ENCODE results near the gene PSMB9.
A peak's percentile ranks its signal among the peaks of the same experiment; 100 is the strongest.
"Not testable (repeated sequence)": the region's sequence is repeated elsewhere in the genome, so short reads cannot be mapped to it uniquely, and the experiment has no call there.

The PSMB9 gene

DNA sequence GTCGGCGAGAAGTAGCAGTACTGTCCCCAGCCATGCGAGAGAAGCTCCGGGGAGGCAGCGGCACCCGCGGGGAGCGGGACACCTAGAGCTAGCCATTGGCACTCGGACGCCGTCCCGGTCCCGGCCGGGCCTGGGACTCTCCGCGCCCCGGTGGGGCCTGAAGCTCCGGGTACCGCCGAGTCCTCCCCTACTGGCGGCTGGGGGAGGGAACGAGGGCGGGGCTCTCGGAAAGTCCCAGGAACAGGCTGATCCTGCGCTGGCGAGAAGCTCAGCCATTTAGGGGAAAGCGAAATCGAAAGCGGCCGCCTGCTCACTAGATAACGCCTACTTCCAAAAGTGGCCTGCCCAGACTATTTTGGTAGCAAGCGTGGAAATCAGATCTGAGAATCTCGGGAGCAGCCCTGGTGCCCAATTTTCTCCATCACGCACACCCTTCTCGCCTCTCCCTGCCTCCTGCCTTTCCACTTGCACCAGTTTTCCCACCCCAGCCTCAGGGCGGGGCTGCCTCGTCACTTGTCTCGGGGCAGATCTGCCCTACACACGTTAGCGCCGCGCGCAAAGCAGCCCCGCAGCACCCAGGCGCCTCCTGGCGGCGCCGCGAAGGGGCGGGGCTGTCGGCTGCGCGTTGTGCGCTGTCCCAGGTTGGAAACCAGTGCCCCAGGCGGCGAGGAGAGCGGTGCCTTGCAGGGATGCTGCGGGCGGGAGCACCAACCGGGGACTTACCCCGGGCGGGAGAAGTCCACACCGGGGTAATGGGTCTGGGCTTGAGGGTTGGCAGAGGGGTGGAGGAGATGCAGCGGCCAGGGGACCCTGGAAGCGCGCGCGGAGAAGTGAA, at the start of gene PSMB9, which contains the start of gene TAP1:
Gene PSMB9 (plus strand): TSS at position 652 of the 835 bp plus-strand sequence. CDS start 38 bp downstream, at position 690.
Gene TAP1 (minus strand): TSS at position 164 of the 835 bp plus-strand sequence. CDS start 68 bp downstream, at position 96.
- DNase-seq: peak; percentile 92 to 99 (median 96)

DNA sequence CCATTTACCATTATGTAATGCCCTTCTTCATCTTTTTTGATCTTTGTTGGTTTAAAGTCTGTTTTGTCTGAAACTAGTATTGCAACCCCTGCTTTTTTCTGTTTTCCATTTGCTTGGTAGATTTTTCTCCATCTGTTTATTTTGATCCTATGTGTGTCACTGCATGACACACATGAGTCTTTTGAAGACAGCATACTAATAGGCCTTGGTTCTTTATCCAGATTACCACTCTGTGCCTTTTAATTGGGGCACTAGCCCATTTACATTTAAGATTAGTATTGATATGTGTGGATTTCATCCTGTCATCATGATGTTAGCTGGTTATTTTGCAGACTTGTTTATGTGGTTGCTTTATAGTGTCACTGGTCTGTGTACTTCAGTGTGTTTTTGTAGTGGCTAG, 48.6 kb upstream of the PSMB9 start:
- not testable (repeated sequence) for DNase-seq

DNA sequence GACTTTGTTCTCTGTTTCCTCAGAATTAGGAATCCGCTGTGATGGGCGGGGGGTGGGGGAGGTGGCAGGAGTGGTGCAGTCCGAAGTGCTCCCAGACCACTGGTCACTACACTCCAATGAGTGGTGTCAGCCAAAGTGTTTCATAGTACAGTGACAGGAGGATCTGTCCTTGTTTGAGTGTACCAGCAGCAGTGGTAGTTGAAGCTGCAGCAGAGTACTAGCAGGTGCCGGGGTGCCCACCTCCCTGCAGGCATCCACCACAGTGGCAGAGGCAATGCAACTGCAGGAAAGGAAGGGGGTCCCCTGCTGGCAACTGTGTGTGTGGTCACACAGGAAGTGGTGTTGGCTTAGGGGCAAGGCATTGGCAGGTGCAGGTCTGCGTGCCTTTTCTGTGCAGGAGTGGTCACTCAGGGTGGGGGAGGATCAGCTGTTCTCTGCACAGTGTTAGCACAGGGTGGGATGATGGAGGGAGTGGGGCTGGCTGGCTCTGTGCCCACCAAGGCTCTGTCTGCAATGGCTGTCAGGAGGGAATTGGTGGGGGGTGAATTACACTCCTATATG, 46.9 kb upstream of the PSMB9 start:
- DNase-seq: no peak

DNA sequence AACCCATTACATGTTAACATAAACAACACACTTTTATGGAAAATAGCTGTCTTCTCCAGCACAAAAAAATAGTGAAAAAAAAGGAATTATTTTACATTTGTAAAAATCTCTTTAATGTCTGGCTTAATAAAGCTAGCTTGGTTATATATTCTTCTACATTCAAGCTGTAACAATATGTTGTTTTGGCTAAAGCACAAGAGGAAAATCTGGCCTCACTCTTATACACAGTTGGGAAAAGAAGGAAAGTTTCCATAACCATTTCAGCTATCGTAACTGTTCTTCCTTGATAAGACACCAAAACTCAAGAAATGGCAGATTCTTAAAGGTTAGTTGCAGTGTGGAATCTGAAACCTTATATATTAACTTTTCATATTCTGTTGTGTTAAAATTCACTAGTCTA, 44.8 kb upstream of the PSMB9 start:
- DNase-seq: no peak

DNA sequence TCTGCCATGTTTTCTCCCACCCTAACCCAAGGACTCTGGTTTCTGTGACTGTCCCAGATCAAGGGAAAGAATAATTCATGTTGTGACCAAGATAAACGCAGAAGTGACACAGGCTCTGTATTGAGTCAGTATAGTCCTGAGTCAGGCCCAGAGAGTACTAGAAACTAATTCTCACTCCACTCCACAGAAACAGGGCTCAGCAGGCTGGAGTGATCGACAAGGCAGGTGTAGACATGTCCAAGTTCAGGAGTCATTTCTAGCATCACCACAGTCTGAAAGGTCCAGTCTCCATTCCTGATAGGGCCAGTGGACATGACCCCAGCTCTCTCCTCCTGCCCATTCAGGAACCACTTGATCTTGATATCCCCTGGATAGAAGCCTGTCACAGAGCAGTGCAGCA, 39.8 kb upstream of the PSMB9 start:
- no peak for DNase-seq

DNA sequence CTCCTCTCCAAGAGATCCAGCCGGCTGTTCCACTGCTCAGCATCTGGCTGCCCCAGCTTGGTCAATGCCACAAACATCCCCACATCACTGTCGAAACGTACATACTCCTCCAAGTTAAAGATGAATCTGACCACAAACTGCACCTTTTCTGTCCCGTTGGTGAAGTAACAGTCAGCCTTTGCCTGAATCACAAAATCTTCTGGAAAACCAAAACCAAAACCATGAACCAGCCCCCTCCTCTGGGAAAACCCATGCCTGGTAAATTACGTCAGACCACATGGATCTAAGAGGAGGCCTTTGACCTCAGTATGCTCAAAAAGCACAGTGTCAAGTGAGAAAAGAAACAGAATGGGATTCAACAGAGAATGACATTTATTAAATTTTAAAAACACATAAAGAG, 38.9 kb upstream of the PSMB9 start:
- no peak for DNase-seq

DNA sequence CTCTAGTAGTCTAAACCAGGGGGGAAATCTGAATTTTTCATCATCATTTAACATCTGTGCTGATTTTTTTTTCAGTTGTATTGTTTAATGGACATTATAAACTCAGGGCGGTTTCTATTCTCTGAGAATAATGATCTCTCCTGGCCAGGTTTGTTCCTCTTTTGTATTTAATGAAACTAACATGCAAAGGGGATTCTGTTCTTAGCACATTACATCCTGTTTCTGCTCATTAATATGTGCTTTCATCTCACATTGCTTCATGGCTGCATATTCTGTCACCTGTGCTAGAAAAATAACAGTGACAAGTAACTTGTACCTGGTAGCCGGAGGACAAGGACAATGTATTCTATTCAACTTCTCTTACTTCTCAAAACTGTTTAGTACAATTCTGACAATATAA, 38.0 kb upstream of the PSMB9 start:
- no peak for DNase-seq

DNA sequence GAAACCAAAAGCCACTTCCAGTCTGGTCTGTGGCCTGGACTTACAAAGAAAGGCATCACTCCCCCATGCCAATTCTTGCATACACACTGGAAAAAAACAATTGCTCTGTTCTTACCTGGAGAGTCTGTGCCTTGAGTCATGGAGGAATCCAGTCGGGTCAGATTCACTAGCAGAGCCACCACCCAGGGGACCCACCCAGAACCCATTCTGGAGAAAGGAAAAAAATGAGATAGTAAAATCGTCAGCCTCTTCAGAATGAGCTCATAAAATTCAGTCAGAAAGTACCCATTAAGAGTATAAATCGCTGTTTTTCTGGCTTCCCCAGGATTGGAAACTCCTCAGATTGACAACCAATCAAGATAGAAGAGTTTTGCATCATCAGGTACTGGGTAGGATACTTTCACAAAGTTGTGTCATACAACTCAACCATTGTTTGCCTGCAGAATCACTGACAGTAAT, 37.2 kb upstream of the PSMB9 start, which contains the start of gene HLA-DOB:
Gene HLA-DOB (minus strand): TSS at position 257 of the 459 bp plus-strand sequence. CDS start 51 bp downstream, at position 206.
- DNase-seq: no peak

DNA sequence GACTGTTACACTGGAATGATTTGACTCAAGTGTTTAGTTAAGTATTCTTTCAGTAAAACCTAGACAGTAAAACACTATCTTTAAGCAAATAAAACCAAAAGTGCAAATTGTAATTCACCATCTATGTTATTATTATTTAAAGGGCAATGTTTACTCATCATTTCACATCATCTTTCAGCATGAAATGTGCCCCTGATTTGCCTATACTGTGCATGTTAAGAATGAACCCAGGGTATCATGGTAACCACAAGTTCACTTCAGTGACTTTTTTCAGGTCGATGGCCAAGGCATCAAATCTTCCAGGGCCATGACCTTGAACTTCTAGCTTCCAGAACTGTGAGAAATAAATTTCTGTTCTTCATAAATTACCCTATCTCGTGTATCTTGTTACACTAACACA, 35.1 kb upstream of the PSMB9 start:
- no peak for DNase-seq

DNA sequence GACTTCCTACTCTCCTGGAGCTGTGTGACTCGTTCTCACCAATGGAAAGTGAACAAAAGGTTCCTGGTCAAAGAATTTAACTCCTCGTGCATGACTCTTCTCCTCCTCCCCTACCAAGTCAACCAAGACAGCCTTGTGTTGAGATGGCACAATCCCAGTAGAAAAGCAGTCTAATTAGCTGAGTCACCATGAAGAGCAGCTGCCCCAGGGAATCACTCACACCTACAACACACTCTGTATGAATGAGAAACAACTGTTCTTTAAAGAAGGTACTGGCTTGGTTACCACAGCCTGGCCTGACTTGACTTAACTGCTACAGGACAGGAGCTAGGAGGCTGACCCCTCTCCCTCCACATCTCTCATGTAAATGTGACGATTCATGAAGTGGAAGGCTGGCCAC, 34.3 kb upstream of the PSMB9 start:
- DNase-seq: no peak

DNA sequence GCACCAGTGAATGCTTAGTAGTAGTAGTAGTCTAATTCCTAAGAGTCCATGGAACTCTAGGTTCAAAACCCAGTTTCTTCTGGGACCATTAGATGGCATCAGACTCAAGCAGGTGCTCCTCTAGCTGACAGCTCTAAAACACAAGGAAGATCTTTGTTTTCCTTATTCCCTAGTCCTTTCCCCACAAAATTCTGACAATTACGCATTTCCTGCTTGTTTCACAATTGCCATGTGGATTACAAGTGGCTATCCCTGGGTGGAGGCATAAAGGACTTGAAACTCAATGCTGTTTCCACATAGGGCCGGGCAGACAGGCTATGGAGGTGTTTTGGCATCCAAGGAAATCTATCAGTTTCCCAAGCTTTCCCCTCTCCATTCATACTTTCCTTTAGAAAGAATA, 28.0 kb upstream of the PSMB9 start:
- no peak for DNase-seq

DNA sequence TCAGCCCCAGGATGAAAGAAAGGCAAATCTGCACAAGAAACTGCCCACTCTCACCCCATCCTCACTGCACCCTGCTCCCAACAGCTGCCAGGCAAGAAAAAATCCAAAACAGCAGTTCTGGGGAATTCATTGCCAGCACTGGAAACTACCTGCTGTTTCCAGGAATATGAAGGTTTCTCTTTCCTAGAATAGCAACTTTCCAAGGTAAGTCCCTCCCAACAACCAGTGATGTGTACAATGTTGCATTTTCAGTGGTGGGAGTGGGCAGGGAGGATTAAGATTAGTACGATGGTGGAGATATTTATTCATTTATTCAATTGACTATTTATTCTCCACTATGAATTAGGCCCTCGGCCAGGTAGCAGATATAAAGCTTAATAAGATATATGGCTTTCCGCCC, 27.0 kb upstream of the PSMB9 start:
- no peak for DNase-seq

DNA sequence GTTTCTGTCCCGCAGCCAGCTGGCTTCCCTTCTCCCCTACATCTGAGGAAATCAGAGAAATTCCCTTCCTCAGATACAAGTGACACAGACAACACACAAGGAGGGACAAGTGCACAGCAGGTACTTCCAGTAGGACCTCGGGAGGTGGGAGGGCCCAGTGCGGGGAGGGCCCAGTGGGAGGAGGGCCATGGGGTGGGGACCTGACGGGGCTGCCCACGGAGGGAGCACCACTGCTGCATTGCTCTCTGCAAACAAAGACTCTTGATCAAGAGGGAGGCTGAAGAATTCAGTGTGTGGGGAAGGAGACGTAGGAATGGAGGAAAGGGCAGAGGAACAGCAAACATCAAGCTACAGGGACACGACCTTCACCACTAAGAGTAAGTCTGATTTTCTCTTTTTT, 24.5 kb upstream of the PSMB9 start:
- no peak for DNase-seq

DNA sequence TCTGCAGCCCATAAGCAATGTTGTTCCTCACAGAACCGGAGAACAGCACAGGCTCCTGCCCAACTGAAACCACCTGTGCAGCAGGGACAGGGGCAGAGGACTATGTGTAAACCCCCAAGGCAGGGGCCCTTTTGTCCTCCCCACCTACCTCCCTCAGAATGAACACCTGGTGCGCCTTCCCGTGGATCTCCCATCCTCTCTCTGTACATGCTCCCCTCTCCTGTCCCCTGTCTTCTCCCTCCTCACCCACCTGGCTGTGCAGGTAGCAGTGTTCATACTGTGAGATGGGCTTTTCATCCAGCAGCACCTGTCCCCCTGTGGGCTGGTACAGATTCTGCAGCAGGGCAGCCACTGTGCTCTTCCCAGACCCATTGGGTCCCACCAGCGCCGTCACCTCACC, 24.0 kb upstream of the PSMB9 start:
- no peak for DNase-seq

DNA sequence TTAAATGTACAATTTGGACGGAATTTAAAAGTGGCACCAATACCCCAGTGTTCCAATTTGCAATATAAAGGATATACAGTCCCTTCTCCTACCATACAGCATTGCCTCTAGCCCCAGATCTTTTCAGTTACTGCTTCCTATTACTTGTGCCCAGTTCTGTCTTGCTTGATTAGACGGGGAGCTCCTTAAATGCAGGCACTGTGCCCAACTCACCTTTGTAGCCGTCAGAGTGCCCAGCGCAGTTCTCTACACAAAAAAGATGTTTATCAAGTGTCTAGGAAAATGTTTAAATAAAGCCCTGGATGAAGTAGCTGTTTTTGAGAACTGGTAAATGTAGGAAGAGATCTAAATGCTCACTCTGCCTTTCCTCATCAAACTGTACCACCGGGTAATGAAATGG, 23.1 kb upstream of the PSMB9 start:
- no peak for DNase-seq

DNA sequence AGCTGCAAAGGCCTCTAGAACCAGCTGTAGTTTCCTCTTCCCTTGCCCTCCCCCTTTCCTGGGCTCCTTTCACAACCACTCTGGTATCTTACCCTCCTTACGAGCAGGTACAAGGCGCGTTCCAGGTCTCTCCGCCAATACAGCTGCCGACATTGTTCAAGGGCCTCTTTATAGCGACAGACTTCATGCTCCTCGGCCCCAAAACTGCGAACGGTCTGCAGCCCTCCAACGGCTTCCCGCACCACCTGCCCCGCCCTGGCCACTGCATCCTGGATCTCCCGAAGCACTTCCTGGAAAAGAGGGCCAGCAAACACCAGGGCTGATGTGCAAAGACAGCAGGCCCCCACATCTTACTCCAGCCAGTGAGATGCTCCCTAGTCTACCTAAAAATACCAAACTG, 21.5 kb upstream of the PSMB9 start:
- DNase-seq: no peak

DNA sequence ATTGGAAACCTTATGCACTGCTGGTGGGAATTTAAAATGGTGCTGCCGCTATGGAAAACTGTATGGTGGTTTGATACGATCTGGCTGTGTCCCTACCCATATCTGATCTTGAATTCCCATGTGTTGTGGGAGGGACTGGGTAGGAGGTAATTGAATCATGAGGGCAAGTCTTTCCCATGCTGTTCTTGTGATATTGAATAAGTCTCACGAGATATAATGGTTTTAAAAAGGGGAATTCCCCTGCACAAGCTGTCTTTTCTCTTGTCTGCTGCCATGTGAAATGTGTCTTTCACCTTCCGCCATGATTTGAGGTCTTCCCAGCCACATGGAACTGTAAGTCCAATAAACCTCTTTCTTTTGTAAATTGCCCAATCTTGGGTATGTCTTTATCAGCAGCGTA, 20.3 kb upstream of the PSMB9 start:
- DNase-seq: no peak

DNA sequence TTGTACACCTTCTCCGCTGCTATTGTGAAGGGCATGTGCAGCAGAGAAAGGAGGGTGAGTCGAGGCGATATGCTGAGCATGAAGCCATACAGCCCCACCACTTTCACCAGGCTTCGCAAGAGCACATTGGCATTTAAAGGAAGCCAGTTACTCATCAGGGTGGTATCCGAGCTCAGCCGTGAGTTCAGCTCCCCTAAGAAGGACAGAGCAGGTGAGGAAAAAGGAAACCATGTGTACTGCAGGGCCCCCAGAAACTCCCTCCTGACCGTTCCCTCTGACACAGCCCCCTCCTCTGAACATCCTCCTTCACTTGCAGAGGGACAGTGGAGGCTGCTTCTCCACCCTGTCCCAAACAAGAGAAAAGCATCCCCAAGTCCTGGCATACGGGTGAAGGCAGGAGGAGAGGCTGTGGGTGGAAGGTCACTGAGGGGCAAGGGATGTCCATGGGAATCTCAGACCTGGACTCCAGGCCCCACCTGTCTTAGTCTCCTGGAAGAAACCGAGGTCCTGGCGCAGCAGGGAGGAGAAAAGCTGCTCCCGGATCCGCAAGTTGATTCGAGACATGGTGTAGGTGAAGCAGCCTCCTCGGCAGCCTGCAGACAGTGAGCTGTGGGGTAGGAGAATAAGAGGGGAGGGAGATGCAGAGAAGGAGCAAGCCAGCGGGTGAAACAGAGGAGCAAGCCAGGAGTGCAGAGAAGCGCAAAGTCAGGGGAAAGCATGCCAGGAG, 18.7 kb upstream of the PSMB9 start:
- DNase-seq: no peak

DNA sequence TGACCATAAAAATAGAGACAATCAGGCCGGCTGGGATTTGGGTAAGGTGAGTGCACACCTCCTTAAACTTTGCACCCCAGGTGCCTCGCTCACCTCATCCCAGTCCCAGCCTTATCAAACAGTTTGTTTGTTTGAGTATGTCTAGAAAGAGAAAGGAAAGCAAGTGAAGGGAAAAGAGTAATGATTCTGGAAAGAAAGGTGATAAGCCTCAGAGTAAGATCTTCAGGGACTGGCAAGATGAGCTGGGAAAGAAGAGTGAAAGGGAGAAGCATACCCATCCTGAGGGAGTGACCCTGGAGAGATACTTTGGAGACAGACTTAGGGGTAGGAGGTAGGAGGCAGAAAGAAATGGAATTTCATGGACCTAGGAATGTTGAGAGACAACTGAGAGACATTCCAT, 17.1 kb upstream of the PSMB9 start:
- no peak for DNase-seq

DNA sequence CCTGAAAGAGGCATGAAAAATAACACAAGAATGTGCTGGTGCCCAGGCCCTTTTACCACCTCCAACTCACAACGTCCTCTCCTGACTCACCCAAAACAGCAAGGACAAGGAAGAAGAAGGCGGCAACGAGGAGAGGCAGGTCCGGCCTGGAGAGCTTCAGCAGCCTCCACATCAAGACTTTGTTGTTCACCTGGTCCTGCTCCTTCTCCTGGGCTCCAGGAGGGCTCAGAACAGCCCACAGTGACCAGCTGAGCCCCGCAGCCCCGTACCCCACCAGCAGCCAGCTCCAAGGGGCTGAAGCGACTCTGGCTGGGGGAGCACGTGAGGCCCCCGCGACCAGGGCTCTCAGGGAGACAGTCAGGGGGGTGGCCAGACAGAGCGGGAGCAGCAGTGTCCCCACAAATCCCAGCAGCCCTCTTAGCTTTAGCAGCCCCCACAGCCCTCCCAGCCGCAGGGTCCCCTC, 16.3 kb upstream of the PSMB9 start:
- DNase-seq: no peak

DNA sequence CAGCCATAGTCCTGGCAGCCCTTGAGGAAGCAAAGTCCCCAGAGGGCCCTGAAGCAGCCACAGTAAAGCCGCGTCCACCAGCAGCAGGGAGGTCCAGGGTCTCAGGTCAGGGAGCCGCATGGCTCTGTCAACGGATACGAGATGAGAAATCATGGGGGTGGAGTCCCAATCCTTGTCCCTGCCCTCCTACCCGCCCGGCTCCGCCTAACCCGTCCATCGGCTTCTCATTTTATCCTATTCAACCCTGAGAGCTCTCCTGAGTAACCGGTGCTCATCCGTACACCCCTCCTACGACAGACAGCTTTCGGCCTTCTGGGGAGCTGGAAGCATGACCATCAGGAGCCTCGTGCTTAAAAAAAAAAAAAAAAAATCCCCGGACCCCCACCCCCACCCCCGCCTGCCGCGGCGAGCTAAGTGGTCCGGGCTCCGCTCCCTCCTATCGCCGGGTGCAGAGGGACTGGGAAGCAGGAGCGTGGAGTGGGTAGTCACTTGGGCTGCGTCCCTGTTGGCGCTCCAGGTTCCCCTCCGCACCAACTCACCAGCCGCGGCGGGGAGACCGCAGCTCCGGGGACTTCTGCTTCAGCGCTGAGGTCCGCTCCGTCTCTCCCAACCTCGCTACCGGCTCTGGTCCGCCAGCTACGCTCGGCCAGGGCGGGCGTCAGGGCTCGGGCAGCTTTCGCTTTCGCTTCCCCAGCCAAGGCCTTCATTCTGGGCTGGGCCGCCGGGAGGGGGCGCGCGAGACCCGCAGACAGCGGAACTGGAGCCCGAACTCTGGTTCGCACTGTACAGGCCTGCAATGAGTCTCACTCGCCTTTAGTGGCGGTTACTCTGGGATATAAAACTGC, 15.7 kb upstream of the PSMB9 start, which contains the start of gene TAP2:
Gene TAP2 (minus strand): TSS at position 626 of the 845 bp plus-strand sequence. CDS start 506 bp downstream, at position 120.
- DNase-seq: peak; percentile 90 to 97 (median 96)

DNA sequence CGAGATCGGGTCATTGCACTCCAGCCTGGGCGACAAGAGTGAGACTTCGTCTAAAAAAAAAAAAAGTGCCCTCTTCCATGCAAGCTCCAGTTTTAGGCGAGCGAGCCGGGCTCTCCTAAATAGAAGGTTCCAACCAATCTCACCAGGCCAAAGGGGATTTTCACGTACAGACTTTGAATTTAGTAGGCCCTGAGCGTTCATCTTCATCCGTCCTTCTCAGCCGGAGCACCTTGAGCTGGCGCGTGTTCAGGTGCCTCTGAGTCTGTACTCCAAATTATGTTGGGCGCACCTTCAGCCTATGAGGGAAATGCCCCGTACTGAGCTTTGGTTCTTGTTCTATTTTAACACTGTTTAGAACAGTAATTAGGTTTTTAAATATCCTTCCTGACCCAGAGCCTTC, 14.6 kb upstream of the PSMB9 start:
- DNase-seq: no peak
